ENCODE data around the gene KLK6. TPM values are rescaled to one million over a fixed set of nuclear protein-coding genes. Genes with fewer than 3 reads are reported as not detected.
A peak's percentile ranks its signal among the peaks of the same experiment; 100 is the strongest.

Gene KLK6
- total RNA-seq, 2 experiments from 2014 or later = not detected

GRCh38 chr19:50926144-50926543 is 43.2 kb downstream of the KLK6 start:
- Mint-ChIP-seq H3K36me3 (ENCODE audit: low read depth) (no peaks in the 10 kb centered on the region), H3K4me1 (peaks cover 13% of the 10 kb centered on the region), H3K27me3 (peaks cover 22% of the 10 kb centered on the region), H3K9me3 (no peaks in the 10 kb centered on the region), H3K27ac (no peak overlapping the region), H3K4me3 (no peak overlapping the region)
- POLR2A ChIA-PET = no interaction called here
- no peak for DNase-seq
- CTCF ChIA-PET = no interaction called here

- ChIA-PET CTCF (no interaction called here), POLR2A (no interaction called here)
- Mint-ChIP-seq H3K36me3 (ENCODE audit: low read depth) (no peaks in the 10 kb centered on the region), H3K27ac (no peak overlapping the region), H3K9me3 (no peaks in the 10 kb centered on the region), H3K27me3 (peaks cover 20% of the 10 kb centered on the region), H3K4me1 (peaks cover 13% of the 10 kb centered on the region), H3K4me3 (no peak overlapping the region)
- no peak for DNase-seq
Measured at GRCh38 chr19:50925734-50926133, 43.7 kb downstream of the KLK6 start.

DNA sequence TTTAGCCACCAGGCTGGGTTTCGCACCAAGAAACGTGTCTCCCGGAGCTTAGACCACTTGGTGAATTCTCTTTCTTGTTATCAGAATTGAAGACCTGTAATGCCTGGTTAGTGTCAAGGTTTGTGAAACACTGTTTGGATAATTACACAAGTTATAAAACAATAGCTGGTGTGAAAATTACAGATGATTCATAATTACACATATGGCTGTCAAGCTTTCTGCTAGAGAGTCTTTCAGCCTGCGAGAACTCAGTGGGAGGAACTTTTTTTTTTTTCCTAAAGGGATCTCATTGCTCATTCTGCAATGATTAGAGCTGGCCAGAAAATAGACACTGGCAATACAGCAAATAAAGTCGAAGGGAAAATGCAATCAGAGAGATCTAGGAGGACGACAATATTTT is 44.8 kb downstream of the KLK6 start:
- no peak for DNase-seq
- Mint-ChIP-seq H3K4me1 (peaks cover 9% of the 10 kb centered on the region), H3K9me3 (no peaks in the 10 kb centered on the region), H3K36me3 (ENCODE audit: low read depth) (no peaks in the 10 kb centered on the region), H3K27me3 (peaks cover 19% of the 10 kb centered on the region), H3K27ac (no peak overlapping the region), H3K4me3 (no peak overlapping the region)
- ChIA-PET POLR2A (no interaction called here), CTCF (no interaction called here)

DNA sequence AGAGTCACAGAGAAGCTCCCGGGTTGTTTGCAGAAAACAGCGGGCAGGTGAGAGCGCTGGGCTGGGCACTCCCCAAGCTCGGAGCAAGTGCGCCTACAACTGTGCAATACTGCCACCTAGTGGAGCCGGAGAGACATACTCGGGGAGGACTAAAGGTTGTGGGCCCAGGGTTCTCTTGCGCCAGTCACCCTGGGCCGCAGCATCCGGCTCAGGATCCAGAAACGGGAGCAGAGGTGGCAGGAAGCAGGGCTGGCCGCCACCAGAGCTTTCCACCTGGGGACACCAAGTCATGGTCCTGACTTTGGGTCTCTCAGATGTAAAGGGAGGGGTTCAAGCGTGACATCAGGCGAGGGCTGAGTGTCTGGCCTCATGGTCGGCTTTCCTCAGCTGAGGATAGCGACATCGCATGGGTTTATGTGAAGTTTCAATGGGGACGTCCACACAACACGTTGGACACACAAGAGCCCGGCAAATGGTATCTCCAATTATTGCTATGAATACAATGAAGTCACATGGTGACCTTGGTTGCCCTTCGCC is 47.0 kb downstream of the KLK6 start:
- Mint-ChIP-seq H3K9me3 (no peaks in the 10 kb centered on the region), H3K4me1 (peaks cover 9% of the 10 kb centered on the region), H3K27me3 (peaks cover 21% of the 10 kb centered on the region), H3K36me3 (ENCODE audit: low read depth) (no peaks in the 10 kb centered on the region), H3K4me3 (no peak overlapping the region), H3K27ac (no peak overlapping the region)
- ChIA-PET CTCF (interaction anchor here (0.6 to 1.6 kb wide), 29 partner anchors 11 to 886 kb away, joined by 3 to 12 read pairs (median 3); partner anchors contain the start of gene KLK4), POLR2A (interaction anchor here (1.0 to 1.5 kb wide), 2 partner anchors 118 to 119 kb away, joined by 4 to 8 read pairs; no protein-coding TSS in a partner anchor)
- peak; percentile 80 for DNase-seq

DNA sequence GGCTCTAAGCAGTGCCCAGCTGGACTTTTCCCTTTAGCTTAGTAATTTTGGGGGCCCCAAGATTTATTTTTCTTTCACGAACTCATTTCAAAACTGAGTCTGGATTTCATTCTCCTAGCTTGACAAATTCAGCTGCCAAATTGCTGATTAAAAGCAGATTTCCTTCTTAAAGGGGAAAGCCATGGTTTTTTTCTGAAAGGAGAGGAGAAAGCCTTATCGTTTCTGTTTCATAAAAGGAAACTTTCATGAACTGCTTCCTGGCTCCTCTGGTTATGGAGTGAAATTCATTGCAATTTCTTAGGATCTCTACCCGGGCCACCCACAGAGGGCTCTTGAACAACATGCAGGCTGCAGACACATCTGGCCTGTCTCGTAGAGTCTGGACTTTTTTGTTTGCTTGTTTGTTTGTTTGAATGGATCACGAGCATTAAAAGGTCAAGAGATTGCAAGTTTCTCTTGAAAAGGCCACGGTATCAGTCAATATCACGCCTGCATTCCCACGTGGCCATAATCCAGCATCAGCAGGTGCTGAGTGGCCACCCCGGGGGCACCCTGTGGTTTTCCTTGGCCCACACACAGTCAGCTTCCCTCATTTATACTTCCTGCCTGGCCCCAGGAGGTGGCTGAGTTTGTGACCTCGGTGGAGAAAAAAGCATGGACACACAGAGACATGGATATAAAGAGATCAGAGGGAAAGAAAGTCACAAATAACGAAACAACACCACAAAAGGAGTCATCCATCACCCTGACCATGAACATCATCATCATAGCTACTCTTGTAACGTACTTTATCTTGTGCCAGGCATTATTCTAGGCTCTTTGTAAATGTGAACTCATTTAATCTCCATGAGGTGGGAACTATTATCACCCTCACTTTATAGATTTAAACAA is 47.7 kb downstream of the KLK6 start:
- no peak overlapping the region for H3K4me3 Mint-ChIP-seq
- no peaks in the 10 kb centered on the region for H3K36me3 Mint-ChIP-seq (ENCODE audit: low read depth)
- no peak for DNase-seq
- H3K4me1 Mint-ChIP-seq = peaks cover 9% of the 10 kb centered on the region
- ChIA-PET CTCF (interaction anchor here (0.6 to 2.1 kb wide), 29 partner anchors 10 to 837 kb away, joined by 3 to 12 read pairs (median 3); partner anchors contain the start of gene KLK4), POLR2A (interaction anchor here (0.6 to 1.5 kb wide), 3 partner anchors 117 to 334 kb away, joined by 3 to 8 read pairs (median 4); no protein-coding TSS in a partner anchor)
- H3K9me3 Mint-ChIP-seq = no peaks in the 10 kb centered on the region
- H3K27me3 Mint-ChIP-seq = peaks cover 23% of the 10 kb centered on the region
- no peak overlapping the region for H3K27ac Mint-ChIP-seq

GRCh38 chr19:50916069-50916468 is 53.3 kb downstream of the KLK6 start:
- Mint-ChIP-seq H3K27ac (no peak overlapping the region), H3K36me3 (ENCODE audit: low read depth) (no peaks in the 10 kb centered on the region), H3K4me3 (no peak overlapping the region), H3K9me3 (no peaks in the 10 kb centered on the region), H3K27me3 (peaks cover 14% of the 10 kb centered on the region), H3K4me1 (no peaks in the 10 kb centered on the region)
- CTCF ChIA-PET = no interaction called here
- no peak for DNase-seq
- POLR2A ChIA-PET = no interaction called here

GRCh38 chr19:50912727-50913716 is 56.4 kb downstream of the KLK6 start:
- no peaks in the 10 kb centered on the region for H3K9me3 Mint-ChIP-seq
- no peak overlapping the region for H3K27ac Mint-ChIP-seq
- H3K27me3 Mint-ChIP-seq = peaks cover 34% of the 10 kb centered on the region
- H3K36me3 Mint-ChIP-seq (ENCODE audit: low read depth) = no peaks in the 10 kb centered on the region
- H3K4me1 Mint-ChIP-seq = no peaks in the 10 kb centered on the region
- ChIA-PET CTCF (no interaction called here), POLR2A (no interaction called here)
- H3K4me3 Mint-ChIP-seq = no peak overlapping the region
- no peak for DNase-seq

DNA sequence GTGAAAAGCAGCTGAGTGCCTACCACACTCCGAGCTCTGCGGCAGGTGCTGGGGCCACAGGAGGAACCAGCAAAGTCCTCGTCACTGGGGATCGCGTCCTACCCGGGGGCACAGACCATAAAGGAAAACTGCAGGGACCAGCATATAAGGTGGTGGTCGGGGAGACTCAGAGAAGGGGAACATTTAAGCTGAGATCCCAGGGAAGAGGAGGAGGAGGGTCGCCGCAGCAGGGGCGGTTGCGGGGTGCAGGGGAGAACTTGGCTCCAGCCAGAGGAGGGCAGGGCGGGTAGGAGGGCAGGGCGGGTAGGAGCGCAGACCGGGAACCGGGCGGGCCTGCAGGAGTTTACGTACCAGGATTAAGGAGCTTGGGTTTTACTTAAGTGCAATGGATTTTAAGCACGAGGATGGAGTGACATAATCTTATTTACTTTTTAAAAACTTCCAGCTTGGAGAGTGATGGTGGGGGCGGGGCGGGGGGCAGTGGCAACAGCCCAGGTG is 57.2 kb downstream of the KLK6 start:
- Mint-ChIP-seq H3K9me3 (no peaks in the 10 kb centered on the region), H3K4me3 (no peak overlapping the region), H3K36me3 (ENCODE audit: low read depth) (no peaks in the 10 kb centered on the region), H3K27ac (no peak overlapping the region), H3K4me1 (no peaks in the 10 kb centered on the region), H3K27me3 (peaks cover 37% of the 10 kb centered on the region)
- POLR2A ChIA-PET = no interaction called here
- CTCF ChIA-PET = interaction anchor here (1.2 kb wide), 1 partner anchor 10 kb away, joined by 5 read pairs; no protein-coding TSS in a partner anchor
- DNase-seq = no peak

GRCh38 chr19:50911206-50912101 is 57.9 kb downstream of the KLK6 start, which contains the start of gene KLK4:
Gene KLK4 (minus strand): TSS chr19:50911395. CDS start chr19:50910738, 657 bp downstream.
- Mint-ChIP-seq H3K27ac (no peak within 1 kb of the TSS), H3K27me3 (peaks cover 35% of the 10 kb centered on the region), H3K9me3 (no peaks in the 10 kb centered on the region), H3K36me3 (ENCODE audit: low read depth) (no peaks in the 10 kb centered on the region), H3K4me3 (no peak within 1 kb of the TSS), H3K4me1 (no peaks in the 10 kb centered on the region)
- ChIA-PET CTCF (interaction anchor here (1.2 kb wide), 1 partner anchor 10 kb away, joined by 5 read pairs; no protein-coding TSS in a partner anchor), POLR2A (no interaction called here)
- no peak for DNase-seq

- CTCF ChIA-PET = no interaction called here
- Mint-ChIP-seq H3K9me3 (no peaks in the 10 kb centered on the region), H3K4me1 (no peaks in the 10 kb centered on the region), H3K36me3 (ENCODE audit: low read depth) (no peaks in the 10 kb centered on the region), H3K4me3 (no peak overlapping the region), H3K27me3 (peaks cover 34% of the 10 kb centered on the region), H3K27ac (no peak overlapping the region)
- POLR2A ChIA-PET = no interaction called here
- DNase-seq = no peak
Measured at GRCh38 chr19:50910722-50911121, 58.7 kb downstream of the KLK6 start.

DNA sequence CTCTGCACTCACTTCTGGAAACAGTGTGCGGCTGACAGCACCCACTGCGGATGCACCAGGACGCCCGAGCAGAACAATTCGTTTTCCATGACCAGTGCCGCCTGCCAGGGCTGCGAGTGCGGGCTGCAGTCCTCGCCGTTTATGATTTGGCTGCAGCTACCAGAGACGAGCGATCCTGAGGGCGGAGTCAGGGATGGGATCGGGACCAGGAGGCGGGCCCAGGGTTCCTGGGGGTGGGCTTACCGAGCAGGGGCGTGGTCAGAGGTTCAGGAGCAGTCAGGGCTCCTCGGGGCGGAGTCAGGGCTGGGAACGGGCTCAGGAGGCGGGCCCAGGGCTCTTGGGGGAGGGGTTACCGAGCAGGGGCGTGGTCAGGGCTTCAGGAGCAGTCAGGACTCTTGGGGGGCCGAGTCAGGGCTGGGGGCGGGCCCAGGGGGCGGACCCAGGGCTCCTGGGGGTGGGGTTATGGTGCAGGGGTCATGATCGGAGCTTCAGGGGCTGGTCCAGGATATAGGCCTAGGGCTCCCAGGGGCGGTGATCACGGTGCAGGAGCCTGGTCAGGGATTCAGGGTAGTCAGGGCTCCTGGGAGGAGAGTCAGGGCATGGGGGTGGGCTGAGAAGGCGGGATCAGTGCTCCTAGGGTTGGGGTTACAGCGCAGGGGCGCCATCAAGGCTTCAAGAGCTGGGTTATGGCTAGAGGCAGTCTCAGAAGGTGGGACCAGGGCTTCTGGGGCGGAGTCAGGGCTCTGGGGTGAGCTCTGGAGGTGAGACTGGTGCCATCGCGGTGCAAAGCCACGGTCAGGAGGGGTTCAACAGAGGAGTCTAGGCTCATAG is 59.9 kb downstream of the KLK6 start:
- peak; percentile 37 for DNase-seq
- Mint-ChIP-seq H3K27me3 (peaks cover 35% of the 10 kb centered on the region), H3K4me3 (no peak overlapping the region), H3K9me3 (no peaks in the 10 kb centered on the region), H3K36me3 (ENCODE audit: low read depth) (no peaks in the 10 kb centered on the region), H3K27ac (no peak overlapping the region), H3K4me1 (no peaks in the 10 kb centered on the region)
- ChIA-PET CTCF (interaction anchor here (2.7 kb wide), 1 partner anchor 13 kb away, joined by 12 read pairs; no protein-coding TSS in a partner anchor), POLR2A (no interaction called here)

Data from activated CD4-positive, alpha-beta memory T cell treated with anti-CD3 and anti-CD28 coated beads, Interleukin-2, amount 10 ng/mL, durations not matched to agents 7 days and 5 days (primary cell).